Upper lobe of left lung (tissue), 6 donors: ENCODE measurements around the gene CCNO. TPM values are rescaled to one million over a fixed set of nuclear protein-coding genes. Genes with fewer than 3 reads are reported as not detected.

Source experiments
- ATAC-seq, 2 donors: fragments of 200-7000 bp; cut with Tn5 transposase; one replicate each; pipeline ENCODE4 v1.9.1; 2022; ENCODE audit warnings: mild to moderate bottlenecking in 2 of 2, moderate library complexity in 2 of 2; ENCODE audit not compliant: low FRiP score in 2 of 2
- DNase-seq, 2 donors: peaks; one replicate each; pipeline ENCODE4 v3.0.0-alpha.2; 2019 to 2020
- H3K27ac ChIP-seq, 4 donors: fragments of 200-600 bp; sonication (generic); one replicate each; pipeline ENCODE4 v1.5.1; 2016 to 2019
- H3K27me3 ChIP-seq, 4 donors: fragments of 200-600 bp; sonication (generic); one replicate each; pipeline ENCODE4 v1.5.1; 2017 to 2019
- H3K36me3 ChIP-seq, 4 donors: fragments of 200-600 bp; sonication (generic); one replicate each; pipeline ENCODE4 v1.5.1; 2016 to 2019
- H3K4me1 ChIP-seq, 4 donors: fragments of 200-600 bp; sonication (generic); one replicate each; pipeline ENCODE4 v1.5.1; 2018 to 2019
- H3K4me3 ChIP-seq, 4 donors: fragments of 200-600 bp; sonication (generic); one replicate each; pipeline ENCODE4 v1.5.1; 2017 to 2019; ENCODE audit warnings: mild to moderate bottlenecking in 2 of 4, moderate library complexity in 1 of 4
- H3K9me3 ChIP-seq, 4 donors: fragments of 200-600 bp; sonication (generic); one replicate each; pipeline ENCODE4 v1.5.1; 2018 to 2019
- EP300 ChIP-seq, 4 donors: sonication (generic); formaldehyde crosslinking; IDR thresholded peaks; one replicate each; pipeline ENCODE4 v1.5.1; 2017; ENCODE audit warnings: antibody characterized with exemption in 4 of 4, control low read depth in 2 of 4
- POLR2A ChIP-seq, 4 donors: fragments of 450-650 bp; IDR thresholded peaks; one replicate each; pipeline ENCODE4 v1.5.1; 2016 to 2017; ENCODE audit warnings: antibody characterized with exemption in 4 of 4, mild to moderate bottlenecking in 2 of 4
- POLR2AphosphoS5 ChIP-seq, 2 donors: sonication (generic); formaldehyde crosslinking; IDR thresholded peaks; one replicate each; pipeline ENCODE4 v1.5.1; 2017; ENCODE audit warnings: antibody characterized with exemption in 2 of 2
- WGBS, 2 donors: methylation state at CpG; one replicate each; pipeline ENCODE4 v1.1.5; 2017 to 2018; 5-methylcytosine and 5-hydroxymethylcytosine counted together
- total RNA-seq, 6 donors: library from RNA; depleted of rRNA in 4 of 6; stranded (reverse); fragments of >200 nt in 4 of 6; gene quantifications; one replicate each; pipeline versions ENCODE4 v1.1.0 to v1.2.1, GENCODE V29; 2016 to 2021
- TF ChIP-seq, protein P1 (sequence below), 6 experiments: fragments of 450-650 bp in 4 of 6; fragments of 200-600 bp in 2 of 6; sonication (generic) in 2 of 6; IDR thresholded peaks; one replicate each; pipeline ENCODE4 v1.5.1; 2016 to 2019; ENCODE audit warnings: antibody characterized with exemption in 6 of 6
- donor health status: DM: no; HTN: no; CAD: no; lungs with moderate emphysema.
- donor health status: DM: no; HTN: yes; CAD: no; lungs with severe emphysema.

Gene CCNO
- total RNA-seq, 6 donors from 2014 or later: 0.31 to 8.5 (median 2.4) TPM; not detected in 1

GRCh38 chr5:55188656-55189540 is 44.5 kb downstream of the CCNO start:
- Histone ChIP-seq H3K9me3 (no peaks in the 10 kb centered on the region), H3K36me3 (no peaks in the 10 kb centered on the region), H3K4me1 (no peaks in the 10 kb centered on the region), H3K4me3 (no peak overlapping the region), H3K27me3 (peaks cover 0 to 4% (median 2%) of the 10 kb centered on the region in 4 donors), H3K27ac (no peak overlapping the region)
- DNase-seq: no peak
- TF ChIP-seq, protein P1, sequence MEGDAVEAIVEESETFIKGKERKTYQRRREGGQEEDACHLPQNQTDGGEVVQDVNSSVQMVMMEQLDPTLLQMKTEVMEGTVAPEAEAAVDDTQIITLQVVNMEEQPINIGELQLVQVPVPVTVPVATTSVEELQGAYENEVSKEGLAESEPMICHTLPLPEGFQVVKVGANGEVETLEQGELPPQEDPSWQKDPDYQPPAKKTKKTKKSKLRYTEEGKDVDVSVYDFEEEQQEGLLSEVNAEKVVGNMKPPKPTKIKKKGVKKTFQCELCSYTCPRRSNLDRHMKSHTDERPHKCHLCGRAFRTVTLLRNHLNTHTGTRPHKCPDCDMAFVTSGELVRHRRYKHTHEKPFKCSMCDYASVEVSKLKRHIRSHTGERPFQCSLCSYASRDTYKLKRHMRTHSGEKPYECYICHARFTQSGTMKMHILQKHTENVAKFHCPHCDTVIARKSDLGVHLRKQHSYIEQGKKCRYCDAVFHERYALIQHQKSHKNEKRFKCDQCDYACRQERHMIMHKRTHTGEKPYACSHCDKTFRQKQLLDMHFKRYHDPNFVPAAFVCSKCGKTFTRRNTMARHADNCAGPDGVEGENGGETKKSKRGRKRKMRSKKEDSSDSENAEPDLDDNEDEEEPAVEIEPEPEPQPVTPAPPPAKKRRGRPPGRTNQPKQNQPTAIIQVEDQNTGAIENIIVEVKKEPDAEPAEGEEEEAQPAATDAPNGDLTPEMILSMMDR (IDR thresholded peaks at IDR 0.05): no peak
- no peak for TF ChIP-seq POLR2AphosphoS5 (IDR thresholded peaks at IDR 0.05)
- no peak for ATAC-seq
- 52 to 54% methylated on average over 6 of the region's 6 CpGs for WGBS, 2 donors

GRCh38 chr5:55187370-55187769 is 46.0 kb downstream of the CCNO start:
- H3K27me3 ChIP-seq: peaks cover 0 to 4% (median 2%) of the 10 kb centered on the region in 4 donors

More at GRCh38 chr5:55187370-55187769, 46.0 kb downstream of the CCNO start:
- ATAC-seq (no peak), DNase-seq (no peak)
- no peak overlapping the region for H3K4me3 ChIP-seq
- no peak overlapping the region for H3K27ac ChIP-seq
- TF ChIP-seq EP300 (IDR thresholded peaks at IDR 0.05) (no peak), POLR2A (IDR thresholded peaks at IDR 0.05) (no peak)
- TF ChIP-seq, protein P1 (IDR thresholded peaks at IDR 0.05): peak in 2 of 6 experiments; percentile 12 to 27
- no peaks in the 10 kb centered on the region for H3K9me3 ChIP-seq
- no peaks in the 10 kb centered on the region for H3K36me3 ChIP-seq
- WGBS, 2 donors: 47 to 50% methylated on average over 4 of the region's 4 CpGs
- no peaks in the 10 kb centered on the region for H3K4me1 ChIP-seq

Other genes with a start within 250 kb of the CCNO start
- gene ESM1, start 248.0 kb downstream of the CCNO start, total RNA-seq: 10 to 100 TPM in 1 of 6 donors, 1 to 10 TPM in 3, under 1 TPM in 1, not detected in 1; 0.86 to 10.3 (median 2.0) TPM
- 1 to 10 TPM in 5 of 6 donors, not detected in 1; 1.0 to 4.8 (median 2.1) TPM for gene GZMK, start 209.4 kb downstream of the CCNO start, total RNA-seq
- 1 to 10 TPM in 5 of 6 donors, under 1 TPM in 1; 0.67 to 6.5 (median 5.0) TPM for gene GZMA, start 131.0 kb downstream of the CCNO start, total RNA-seq
- gene GPX8, start 73.4 kb downstream of the CCNO start, total RNA-seq: 10 to 100 TPM in 1 of 6 donors, 1 to 10 TPM in 5; 2.1 to 15.5 (median 4.3) TPM
- 1 to 10 TPM in 3 of 6 donors, under 1 TPM in 3; 0.09 to 5.5 (median 1.5) TPM for gene CDC20B, start 60.4 kb downstream of the CCNO start, total RNA-seq
- gene MCIDAS, start 6.3 kb downstream of the CCNO start, total RNA-seq: 1 to 10 TPM in 1 of 6 donors, under 1 TPM in 3, not detected in 2; 0.22 to 2.2 (median 0.45) TPM
- 10 to 100 TPM; 19.5 to 36.7 (median 24.1) TPM for gene DHX29, start 74.1 kb upstream of the CCNO start, total RNA-seq
- gene MTREX, start 74.4 kb upstream of the CCNO start, total RNA-seq: 100 to 1,000 TPM in 2 of 6 donors, 10 to 100 TPM in 4; 44.1 to 179 (median 61.6) TPM